WTC11 (cell line): ENCODE data around the gene BFSP2.

ENCODE experiments used
- CREM ChIP-seq: sonication (generic); formaldehyde crosslinking; IDR thresholded peaks from 2 replicates; pipeline ENCODE4 v1.8.1; 2022; ENCODE audit warnings: mild to moderate bottlenecking, missing genetic modification reagents, moderate library complexity
- CTCF ChIP-seq: fragments of 200-600 bp; IDR thresholded peaks from 2 replicates; pipeline ENCODE4 v1.8.0; 2022; ENCODE audit warnings: antibody characterized with exemption
- FOXP4 ChIP-seq: sonication (generic); formaldehyde crosslinking; IDR thresholded peaks from 2 replicates; pipeline ENCODE4 v1.8.0; 2022; ENCODE audit warnings: mild to moderate bottlenecking, missing genetic modification reagents
- JAZF1 ChIP-seq: fragments of 250-450 bp; sonication (Bioruptor Pico); IDR thresholded peaks from 2 replicates; pipeline ENCODE4 v1.9.0; 2021; ENCODE audit warnings: moderate library complexity, mild to moderate bottlenecking, inconsistent platforms
- JUN ChIP-seq: sonication (generic); formaldehyde crosslinking; IDR thresholded peaks from 2 replicates; pipeline ENCODE4 v1.8.0; 2023; ENCODE audit warnings: mild to moderate bottlenecking, missing genetic modification reagents
- MAX ChIP-seq: sonication (generic); formaldehyde crosslinking; IDR thresholded peaks from 2 replicates; pipeline ENCODE4 v1.8.0; 2022; ENCODE audit warnings: mild to moderate bottlenecking, missing genetic modification reagents
- NR3C1 ChIP-seq: sonication (generic); formaldehyde crosslinking; conservative IDR thresholded peaks from 2 replicates; pipeline ENCODE4 v1.8.1; 2023; ENCODE audit warnings: low read depth, mild to moderate bottlenecking, missing genetic modification reagents
- RELA ChIP-seq: sonication (generic); formaldehyde crosslinking; IDR thresholded peaks from 2 replicates; pipeline ENCODE4 v1.8.1; 2022; ENCODE audit warnings: missing genetic modification reagents, mild to moderate bottlenecking, borderline replicate concordance
- TEAD1 ChIP-seq: sonication (generic); formaldehyde crosslinking; IDR thresholded peaks from 2 replicates; pipeline ENCODE4 v1.8.0; 2022; ENCODE audit warnings: mild to moderate bottlenecking, missing genetic modification reagents
- USF2 ChIP-seq: sonication (generic); formaldehyde crosslinking; IDR thresholded peaks from 2 replicates; pipeline ENCODE4 v1.8.1; 2023; ENCODE audit warnings: mild to moderate bottlenecking, missing genetic modification reagents, moderate library complexity
- ZNF121 ChIP-seq: sonication (generic); formaldehyde crosslinking; IDR thresholded peaks from 2 replicates; pipeline ENCODE4 v1.8.0; 2023; ENCODE audit warnings: missing genetic modification reagents
- ZNF416 ChIP-seq: fragments of 250-450 bp; sonication (Bioruptor Pico); IDR thresholded peaks from 2 replicates; pipeline ENCODE4 v1.9.0; 2021; ENCODE audit warnings: mild to moderate bottlenecking, inconsistent platforms
- TF ChIP-seq, protein P1 (sequence below): sonication (generic); formaldehyde crosslinking; IDR thresholded peaks from 2 replicates; pipeline ENCODE4 v1.8.1; 2023; ENCODE audit warnings: mild to moderate bottlenecking, moderate library complexity, missing genetic modification reagents
- TF ChIP-seq, protein P2 (sequence below): fragments of 250-450 bp; sonication (Bioruptor Pico); IDR thresholded peaks from 2 replicates; pipeline ENCODE4 v2.1.2; 2022; ENCODE audit warnings: mild to moderate bottlenecking, moderate library complexity

DNA sequence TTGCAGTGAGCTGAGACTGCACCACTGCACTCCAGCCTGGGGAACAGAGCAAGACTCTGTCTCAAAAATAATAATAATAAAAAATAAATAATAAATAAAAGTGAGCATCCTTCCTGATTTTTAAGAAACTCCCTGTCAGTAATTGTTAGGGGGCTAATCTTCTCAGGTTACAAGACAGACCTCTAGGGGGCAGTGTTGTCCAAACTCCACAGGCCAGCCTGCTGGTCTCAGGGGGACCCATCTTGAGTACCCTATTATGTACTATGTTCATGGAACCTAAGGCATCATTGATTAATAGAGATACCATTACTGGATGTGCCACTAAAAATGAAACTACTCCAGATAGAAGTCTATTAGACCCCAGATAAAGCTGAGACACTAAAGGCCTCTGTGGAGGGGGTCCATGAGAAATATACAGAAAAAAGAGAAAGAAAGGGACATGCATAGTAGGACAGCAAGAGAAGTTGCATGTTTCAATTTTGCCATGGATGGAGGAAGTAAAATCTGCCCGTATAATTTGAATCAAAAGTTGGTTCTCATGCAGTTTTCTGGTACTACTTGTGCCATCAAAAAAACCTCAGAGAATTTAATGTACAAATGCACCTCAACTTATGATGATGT is 88.2 kb downstream of the BFSP2 start:
- TF ChIP-seq TEAD1 (CRISPR knock-in tag) (no peak), CTCF (peak; percentile 66), FOXP4 (CRISPR knock-in tag) (no peak), CREM (no peak), JUN (no peak), USF2 (CRISPR knock-in tag) (no peak), RELA (no peak), MAX (no peak), JAZF1 (CRISPR knock-in tag) (no peak), ZNF416 (CRISPR knock-in tag) (no peak), NR3C1 (CRISPR knock-in tag) (no peak), ZNF121 (CRISPR knock-in tag) (no peak)
- TF ChIP-seq, protein P1, sequence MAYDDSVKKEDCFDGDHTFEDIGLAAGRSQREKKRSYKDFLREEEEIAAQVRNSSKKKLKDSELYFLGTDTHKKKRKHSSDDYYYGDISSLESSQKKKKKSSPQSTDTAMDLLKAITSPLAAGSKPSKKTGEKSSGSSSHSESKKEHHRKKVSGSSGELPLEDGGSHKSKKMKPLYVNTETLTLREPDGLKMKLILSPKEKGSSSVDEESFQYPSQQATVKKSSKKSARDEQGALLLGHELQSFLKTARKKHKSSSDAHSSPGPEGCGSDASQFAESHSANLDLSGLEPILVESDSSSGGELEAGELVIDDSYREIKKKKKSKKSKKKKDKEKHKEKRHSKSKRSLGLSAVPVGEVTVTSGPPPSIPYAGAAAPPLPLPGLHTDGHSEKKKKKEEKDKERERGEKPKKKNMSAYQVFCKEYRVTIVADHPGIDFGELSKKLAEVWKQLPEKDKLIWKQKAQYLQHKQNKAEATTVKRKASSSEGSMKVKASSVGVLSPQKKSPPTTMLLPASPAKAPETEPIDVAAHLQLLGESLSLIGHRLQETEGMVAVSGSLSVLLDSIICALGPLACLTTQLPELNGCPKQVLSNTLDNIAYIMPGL = no peak
- TF ChIP-seq, protein P2, sequence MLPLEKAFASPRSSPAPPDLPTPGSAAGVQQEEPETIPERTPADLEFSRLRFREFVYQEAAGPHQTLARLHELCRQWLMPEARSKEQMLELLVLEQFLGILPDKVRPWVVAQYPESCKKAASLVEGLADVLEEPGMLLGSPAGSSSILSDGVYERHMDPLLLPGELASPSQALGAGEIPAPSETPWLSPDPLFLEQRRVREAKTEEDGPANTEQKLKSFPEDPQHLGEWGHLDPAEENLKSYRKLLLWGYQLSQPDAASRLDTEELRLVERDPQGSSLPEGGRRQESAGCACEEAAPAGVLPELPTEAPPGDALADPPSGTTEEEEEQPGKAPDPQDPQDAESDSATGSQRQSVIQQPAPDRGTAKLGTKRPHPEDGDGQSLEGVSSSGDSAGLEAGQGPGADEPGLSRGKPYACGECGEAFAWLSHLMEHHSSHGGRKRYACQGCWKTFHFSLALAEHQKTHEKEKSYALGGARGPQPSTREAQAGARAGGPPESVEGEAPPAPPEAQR (CRISPR knock-in tag) = no peak
